Activated naive CD8-positive, alpha-beta T cell treated with anti-CD3 and anti-CD28 coated beads, Interleukin-2, amount 50 U/mL, for 24 hours (primary cell): ENCODE data around the gene FKBP9.

Experiments
- ATAC-seq: fragments of 150-1000 bp; cut with Tn5 transposase; one replicate; pipeline ENCODE4 v1.10.0; 2021
- DNase-seq: peaks from one replicate; pipeline ENCODE4 v3.0.0; 2021
- H3K27ac Mint-ChIP-seq: one replicate; pipeline ENCODE4 v1.8.0; 2021; ENCODE audit warnings: mild to moderate bottlenecking, mixed read lengths
- H3K27me3 Mint-ChIP-seq: one replicate; pipeline ENCODE4 v1.8.0; 2021; ENCODE audit warnings: mixed read lengths
- H3K36me3 Mint-ChIP-seq: one replicate; pipeline ENCODE4 v1.8.0; 2021; ENCODE audit warnings: low read depth, mixed read lengths
- H3K4me1 Mint-ChIP-seq: one replicate; pipeline ENCODE4 v1.8.0; 2021; ENCODE audit warnings: mixed read lengths
- H3K4me3 Mint-ChIP-seq: one replicate; pipeline ENCODE4 v1.8.0; 2021; ENCODE audit warnings: mild to moderate bottlenecking, moderate library complexity, mixed read lengths
- H3K9me3 Mint-ChIP-seq: one replicate; pipeline ENCODE4 v1.8.0; 2021; ENCODE audit warnings: mixed read lengths

Gene FKBP9

DNA sequence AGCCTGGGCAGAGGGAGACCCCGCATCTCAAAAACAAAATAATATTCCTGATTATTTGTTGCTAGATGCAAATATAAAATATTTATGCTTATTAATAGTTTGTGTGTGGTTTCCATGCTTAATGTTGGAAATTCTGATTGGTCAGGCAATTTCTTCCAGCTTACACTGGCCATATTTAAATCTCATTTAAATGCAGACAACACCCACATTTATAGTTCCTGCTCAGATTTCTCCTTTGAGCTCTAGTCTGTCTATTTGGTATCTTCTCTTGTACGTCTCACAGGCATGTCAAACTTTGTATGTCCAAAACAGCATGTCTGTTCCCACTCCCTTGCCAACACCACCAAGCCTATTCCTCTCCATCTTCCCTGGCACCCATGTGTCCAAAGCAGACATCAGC is 52.5 kb downstream of the FKBP9 start:
- H3K27me3 Mint-ChIP-seq, result no peaks in the 10 kb centered on the region
- no peaks in the 10 kb centered on the region for H3K4me1 Mint-ChIP-seq
- peak overlapping the region; percentile 3 for H3K27ac Mint-ChIP-seq
- H3K36me3 Mint-ChIP-seq, result peaks cover 36% of the 10 kb centered on the region
- no peak overlapping the region for H3K4me3 Mint-ChIP-seq
- DNase-seq (no peak), ATAC-seq (no peak)
- H3K9me3 Mint-ChIP-seq, result no peaks in the 10 kb centered on the region

GRCh38 chr7:33012364-33012763 is 55.1 kb downstream of the FKBP9 start:
- no peaks in the 10 kb centered on the region for H3K4me1 Mint-ChIP-seq
- H3K27me3 Mint-ChIP-seq, result no peaks in the 10 kb centered on the region
- no peak overlapping the region for H3K27ac Mint-ChIP-seq
- H3K36me3 Mint-ChIP-seq, result peaks cover 46% of the 10 kb centered on the region
- no peak overlapping the region for H3K4me3 Mint-ChIP-seq
- ATAC-seq (no peak), DNase-seq (no peak)
- no peaks in the 10 kb centered on the region for H3K9me3 Mint-ChIP-seq

DNA sequence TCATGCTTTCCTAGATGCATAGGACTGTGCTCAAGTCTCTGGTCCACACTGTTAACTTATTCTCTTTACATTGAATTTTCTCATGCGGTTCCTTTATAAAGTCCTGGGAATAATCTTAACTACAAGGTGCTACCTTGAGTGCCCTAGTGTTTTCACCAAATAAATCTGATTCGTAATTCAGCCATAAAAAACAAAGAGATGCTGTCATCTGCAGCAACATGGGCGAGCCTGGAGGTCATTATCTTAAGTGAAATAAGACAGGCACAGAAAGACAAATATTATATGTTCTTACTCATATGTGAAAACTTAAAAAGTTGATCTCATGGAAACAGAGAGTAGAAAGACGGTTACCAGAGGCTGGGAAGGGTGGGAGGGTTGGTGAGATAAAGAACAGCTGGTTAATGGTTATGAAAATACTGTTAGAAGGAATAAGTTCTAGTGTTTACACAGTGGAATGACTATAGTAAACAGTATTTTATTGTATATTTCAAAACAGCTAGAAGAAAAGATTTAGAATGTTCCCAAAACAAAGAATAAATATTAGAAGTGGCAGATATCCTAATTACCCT is 67.0 kb downstream of the FKBP9 start:
- DNase-seq (no peak), ATAC-seq (no peak)
- H3K36me3 Mint-ChIP-seq, result peaks cover 29% of the 10 kb centered on the region
- no peak overlapping the region for H3K4me3 Mint-ChIP-seq
- no peak overlapping the region for H3K27ac Mint-ChIP-seq
- no peaks in the 10 kb centered on the region for H3K4me1 Mint-ChIP-seq
- H3K27me3 Mint-ChIP-seq, result no peaks in the 10 kb centered on the region
- no peaks in the 10 kb centered on the region for H3K9me3 Mint-ChIP-seq

GRCh38 chr7:33035776-33036175 is 78.5 kb downstream of the FKBP9 start:
- Mint-ChIP-seq H3K36me3 (peaks cover 15% of the 10 kb centered on the region), H3K27me3 (no peaks in the 10 kb centered on the region), H3K9me3 (no peaks in the 10 kb centered on the region), H3K4me1 (peaks cover 46% of the 10 kb centered on the region), H3K27ac (no peak overlapping the region), H3K4me3 (no peak overlapping the region)
- DNase-seq, result no peak
- no peak for ATAC-seq

- peaks cover 13% of the 10 kb centered on the region for H3K36me3 Mint-ChIP-seq
- DNase-seq (no peak), ATAC-seq (no peak)
- H3K9me3 Mint-ChIP-seq, result no peaks in the 10 kb centered on the region
- peak overlapping the region; percentile 81 for H3K4me3 Mint-ChIP-seq
- no peaks in the 10 kb centered on the region for H3K27me3 Mint-ChIP-seq
- peaks cover 58% of the 10 kb centered on the region for H3K4me1 Mint-ChIP-seq
- H3K27ac Mint-ChIP-seq, result peak overlapping the region; percentile 64
Observed at GRCh38 chr7:33038639-33039038, 81.4 kb downstream of the FKBP9 start.

- Mint-ChIP-seq H3K36me3 (peaks cover 13% of the 10 kb centered on the region), H3K9me3 (no peaks in the 10 kb centered on the region), H3K4me1 (peaks cover 61% of the 10 kb centered on the region), H3K4me3 (peak overlapping the region; percentile 81), H3K27ac (peak overlapping the region; percentile 87), H3K27me3 (no peaks in the 10 kb centered on the region)
- ATAC-seq (no peak), DNase-seq (no peak)
Observed at GRCh38 chr7:33039257-33039902, 82.1 kb downstream of the FKBP9 start.

- Mint-ChIP-seq H3K27ac (peak overlapping the region; percentile 87), H3K4me3 (peak overlapping the region; percentile 81), H3K4me1 (peaks cover 59% of the 10 kb centered on the region), H3K27me3 (no peaks in the 10 kb centered on the region), H3K9me3 (no peaks in the 10 kb centered on the region), H3K36me3 (peaks cover 8% of the 10 kb centered on the region)
- DNase-seq, result no peak
- ATAC-seq, result no peak
Observed at GRCh38 chr7:33039903-33040292, 82.7 kb downstream of the FKBP9 start.

- Mint-ChIP-seq H3K4me3 (peak overlapping the region; percentile 73), H3K9me3 (no peaks in the 10 kb centered on the region), H3K36me3 (peaks cover 6% of the 10 kb centered on the region), H3K27ac (peak overlapping the region; percentile 89), H3K4me1 (peaks cover 59% of the 10 kb centered on the region), H3K27me3 (no peaks in the 10 kb centered on the region)
- DNase-seq (peak; percentile 51), ATAC-seq (peak; percentile 100)
Observed at GRCh38 chr7:33040803-33041516, 83.7 kb downstream of the FKBP9 start.

DNA sequence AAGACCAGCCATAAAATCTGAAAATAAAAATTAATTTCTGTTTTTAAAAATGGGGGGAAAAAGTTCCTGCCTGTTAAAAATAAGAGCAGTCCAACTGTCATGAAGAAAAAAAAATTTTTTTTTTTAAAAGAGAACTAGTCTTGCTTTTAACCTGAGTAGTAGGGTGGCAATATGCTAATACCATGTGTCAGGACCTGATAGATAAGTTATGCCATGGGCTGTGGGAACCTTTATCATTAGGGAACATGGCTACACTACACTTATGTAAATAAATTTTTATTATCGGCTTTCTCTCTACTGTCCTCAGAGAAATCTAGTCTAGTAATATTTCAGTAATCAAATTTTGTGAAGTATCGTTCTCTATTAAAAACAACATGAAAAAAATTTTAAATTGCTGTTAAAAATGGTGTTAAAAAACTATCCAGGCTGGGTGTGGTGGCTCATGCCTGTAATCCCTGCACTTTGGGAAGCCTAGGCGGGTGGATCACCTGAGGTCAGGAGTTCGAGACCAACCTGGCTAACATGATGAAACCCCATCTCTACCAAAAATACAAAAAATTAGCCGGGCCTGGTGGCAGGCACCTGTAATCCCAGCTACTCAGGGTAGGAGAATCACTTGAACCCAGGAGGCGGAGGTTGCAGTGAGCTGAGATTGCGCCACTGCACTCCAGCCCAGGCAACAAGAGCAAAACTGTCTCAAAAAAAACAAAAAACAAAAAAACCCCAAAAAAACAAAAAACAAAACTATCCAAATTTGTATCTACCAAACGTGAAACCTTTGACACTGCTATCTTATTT is 84.6 kb downstream of the FKBP9 start:
- ATAC-seq (no peak), DNase-seq (no peak)
- H3K4me1 Mint-ChIP-seq, result peaks cover 54% of the 10 kb centered on the region
- H3K36me3 Mint-ChIP-seq, result peaks cover 4% of the 10 kb centered on the region
- H3K9me3 Mint-ChIP-seq, result no peaks in the 10 kb centered on the region
- no peak overlapping the region for H3K27ac Mint-ChIP-seq
- no peaks in the 10 kb centered on the region for H3K27me3 Mint-ChIP-seq
- no peak overlapping the region for H3K4me3 Mint-ChIP-seq

DNA sequence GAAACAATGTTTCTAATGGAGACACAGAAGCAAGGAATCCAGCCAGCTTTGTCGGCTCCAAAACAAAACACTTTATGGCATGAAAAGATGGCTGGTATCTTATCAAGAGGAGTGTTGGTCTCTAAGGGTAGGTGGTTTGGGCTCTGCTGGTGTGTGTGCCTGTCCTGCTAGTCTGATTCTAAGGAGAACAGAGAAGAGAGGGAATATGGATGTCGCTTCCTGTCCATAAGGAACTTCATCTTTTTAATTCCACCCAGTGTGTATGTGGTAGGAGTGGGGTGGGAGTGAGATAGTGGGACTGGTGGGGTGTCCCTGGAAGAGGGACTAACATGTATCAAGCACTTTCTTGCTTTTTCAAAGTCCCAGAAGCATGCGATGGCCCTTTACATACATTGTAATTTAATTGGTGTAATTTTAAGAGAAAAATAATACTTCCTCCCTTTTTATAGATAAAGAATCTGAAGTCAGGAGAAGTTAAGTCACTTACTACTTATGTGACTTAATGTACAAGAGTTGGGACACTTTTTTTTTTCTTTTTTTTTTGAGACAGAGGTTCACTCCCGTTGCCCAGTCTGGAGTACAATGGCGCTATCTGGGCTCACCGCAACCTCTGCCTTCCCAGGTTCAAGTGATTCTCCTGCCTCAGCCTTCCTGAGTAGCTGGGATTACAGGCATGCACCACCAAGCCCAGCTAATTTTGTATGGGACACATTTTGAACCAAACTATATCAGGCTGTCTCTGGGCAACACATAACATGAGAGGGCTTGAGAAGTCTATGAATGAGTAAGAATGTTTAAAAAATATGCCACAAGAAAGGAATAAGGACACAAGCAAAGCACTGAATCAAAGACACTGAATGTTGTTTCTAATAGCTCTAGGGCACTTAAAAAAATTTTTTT is 86.5 kb downstream of the FKBP9 start:
- H3K4me3 Mint-ChIP-seq, result no peak overlapping the region
- H3K4me1 Mint-ChIP-seq, result peaks cover 48% of the 10 kb centered on the region
- H3K36me3 Mint-ChIP-seq, result peaks cover 2% of the 10 kb centered on the region
- no peaks in the 10 kb centered on the region for H3K27me3 Mint-ChIP-seq
- H3K27ac Mint-ChIP-seq, result peak overlapping the region; percentile 22
- no peak for DNase-seq
- H3K9me3 Mint-ChIP-seq, result no peaks in the 10 kb centered on the region
- no peak for ATAC-seq

DNA sequence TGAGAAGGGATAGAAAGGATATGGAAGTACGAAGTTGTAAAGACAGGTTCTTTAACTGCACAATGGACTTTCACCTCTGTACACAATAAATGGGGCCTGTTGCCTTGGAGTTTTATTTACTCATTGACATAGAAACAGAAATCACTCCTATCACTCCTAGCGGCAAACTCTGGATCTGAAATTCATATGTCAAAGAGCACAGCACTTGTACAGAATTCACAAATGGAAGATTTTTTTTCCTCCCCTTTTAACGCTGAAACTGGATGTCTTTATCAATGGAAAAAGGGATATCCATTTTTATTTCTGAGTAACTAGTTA is 87.1 kb downstream of the FKBP9 start:
- Mint-ChIP-seq H3K27ac (peak overlapping the region; percentile 22), H3K4me3 (no peak overlapping the region), H3K27me3 (no peaks in the 10 kb centered on the region), H3K4me1 (peaks cover 44% of the 10 kb centered on the region), H3K9me3 (no peaks in the 10 kb centered on the region), H3K36me3 (peaks cover 2% of the 10 kb centered on the region)
- ATAC-seq (no peak), DNase-seq (no peak)

GRCh38 chr7:33044986-33045385 is 87.7 kb downstream of the FKBP9 start:
- Mint-ChIP-seq H3K27ac (no peak overlapping the region), H3K9me3 (no peaks in the 10 kb centered on the region), H3K4me1 (peaks cover 38% of the 10 kb centered on the region), H3K4me3 (no peak overlapping the region), H3K27me3 (no peaks in the 10 kb centered on the region), H3K36me3 (peaks cover 2% of the 10 kb centered on the region)
- ATAC-seq (no peak), DNase-seq (no peak)

DNA sequence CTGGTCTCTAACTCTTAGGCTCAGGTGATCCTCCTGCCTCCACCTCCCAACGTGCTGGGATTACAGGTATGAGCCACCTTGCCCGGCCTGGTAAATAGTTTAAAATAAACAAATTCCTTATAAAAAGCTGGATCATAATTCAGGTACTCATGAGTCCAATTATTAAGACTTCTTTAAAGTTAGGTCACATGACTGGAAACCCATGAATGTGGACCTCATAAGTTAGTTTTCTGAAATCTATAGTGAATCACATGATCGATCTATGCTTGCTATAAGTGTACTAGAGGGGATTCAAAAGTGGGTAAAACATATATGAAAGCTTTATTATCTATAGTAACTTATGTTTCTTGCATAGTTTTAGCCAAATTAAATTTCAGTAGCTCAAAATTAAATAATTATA is 91.0 kb downstream of the FKBP9 start:
- H3K4me3 Mint-ChIP-seq, result no peak overlapping the region
- H3K27ac Mint-ChIP-seq, result no peak overlapping the region
- H3K27me3 Mint-ChIP-seq, result no peaks in the 10 kb centered on the region
- DNase-seq (no peak), ATAC-seq (no peak)
- no peaks in the 10 kb centered on the region for H3K9me3 Mint-ChIP-seq
- H3K36me3 Mint-ChIP-seq, result peaks cover 2% of the 10 kb centered on the region
- H3K4me1 Mint-ChIP-seq, result peaks cover 48% of the 10 kb centered on the region

DNA sequence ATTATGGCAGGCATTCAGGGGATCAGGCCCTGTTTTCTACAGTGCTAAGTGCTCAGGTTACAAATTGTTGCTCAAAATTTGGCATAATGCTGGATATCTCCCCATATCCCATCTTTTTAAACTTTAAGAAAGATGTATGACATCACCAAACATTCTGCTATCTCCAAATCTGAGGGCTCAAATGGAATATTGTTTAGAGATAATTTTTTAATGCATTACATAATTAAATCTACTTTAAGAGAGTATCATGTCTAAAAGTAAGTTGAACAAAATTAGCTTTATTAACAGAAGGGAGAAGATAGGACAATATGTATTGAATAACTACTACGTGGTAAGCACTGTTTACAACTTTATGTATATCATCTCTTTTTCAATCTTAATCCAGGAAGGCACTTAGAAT is 91.5 kb downstream of the FKBP9 start:
- DNase-seq (no peak), ATAC-seq (no peak)
- no peak overlapping the region for H3K4me3 Mint-ChIP-seq
- no peak overlapping the region for H3K27ac Mint-ChIP-seq
- no peaks in the 10 kb centered on the region for H3K27me3 Mint-ChIP-seq
- peaks cover 49% of the 10 kb centered on the region for H3K4me1 Mint-ChIP-seq
- peaks cover 2% of the 10 kb centered on the region for H3K36me3 Mint-ChIP-seq
- H3K9me3 Mint-ChIP-seq, result no peaks in the 10 kb centered on the region
